DMS53 treated with DMSO at 0.1 percent for 48 hours (cell line): Measurements from ENCODE around the gene MYL11.
A peak's percentile ranks its signal among the peaks of the same experiment; 100 is the strongest.
"Not testable (repeated sequence)": the region's sequence is repeated elsewhere in the genome, so short reads cannot be mapped to it uniquely, and the experiment has no call there.

ENCODE experiments used
- DNase-seq: peaks from one replicate; lab custom pipeline; 2025; ENCODE audit not compliant: unreplicated experiment; lab: John Stamatoyannopoulos, UW

Gene MYL11

GRCh38 chr16:30395155-30395991 lies 20.8 kb downstream of the MYL11 start, which contains the start of gene ZNF48:
Gene ZNF48, plus strand, starts transcription at chr16:30395420. Its CDS starts 375 bp downstream, at chr16:30395795.
- DNase-seq: peak; percentile 66

GRCh38 chr16:30395992-30396585 lies 21.5 kb downstream of the MYL11 start:
- DNase-seq: no peak

- not testable (repeated sequence) for DNase-seq
Measured at GRCh38 chr16:30396627-30397026, 22.0 kb downstream of the MYL11 start.

- no peak for DNase-seq
Measured at GRCh38 chr16:30397056-30397455, 22.5 kb downstream of the MYL11 start.

- DNase-seq: no peak
Measured at GRCh38 chr16:30397776-30398660, 23.4 kb downstream of the MYL11 start.

- DNase-seq: no peak
Measured at GRCh38 chr16:30398661-30399434, 24.2 kb downstream of the MYL11 start.

GRCh38 chr16:30399435-30400186 lies 25.0 kb downstream of the MYL11 start:
- DNase-seq: no peak

GRCh38 chr16:30401768-30402425 lies 27.3 kb downstream of the MYL11 start:
- DNase-seq: peak; percentile 92

GRCh38 chr16:30406795-30407101 lies 32.1 kb downstream of the MYL11 start:
- DNase-seq: no peak

GRCh38 chr16:30407102-30407803 lies 32.7 kb downstream of the MYL11 start, which contains the start of gene ZNF771:
Gene ZNF771, plus strand, starts transcription at chr16:30407606. Its CDS starts 448 bp downstream, at chr16:30408054.
- peak; percentile 78 for DNase-seq

- no peak for DNase-seq
Measured at GRCh38 chr16:30407804-30408534, 33.4 kb downstream of the MYL11 start.

GRCh38 chr16:30409125-30410060 lies 34.8 kb downstream of the MYL11 start:
- peak; percentile 80 for DNase-seq

GRCh38 chr16:30413112-30413806 lies 38.7 kb downstream of the MYL11 start:
- DNase-seq: no peak

- DNase-seq: no peak
Measured at GRCh38 chr16:30414159-30414558, 39.6 kb downstream of the MYL11 start.

GRCh38 chr16:30416047-30416603 lies 41.5 kb downstream of the MYL11 start:
- no peak for DNase-seq
